Endothelial cell of umbilical vein (primary cell): ENCODE results near the gene STX8. TPM values are rescaled to one million over a fixed set of nuclear protein-coding genes. Genes with fewer than 3 reads are reported as not detected.

Source experiments
- BruUV-seq: library from RNA; stranded (reverse); fragments of 400-500 nt; replicated peaks from 2 replicates; lab custom pipeline; 2021; lab: Mats Ljungman, UMichigan
- CTCF ChIA-PET: fragments of 300-600, 350-600 bp; sonication (Branson Sonifier 250); formaldehyde crosslinking; loops from one replicate; lab custom pipeline; 2021; ENCODE audit warnings: antibody characterized with exemption, inconsistent platforms; lab: Charles Lee
- POLR2A ChIA-PET: fragments of 300-600, 350-600 bp; sonication (Branson Sonifier 250); formaldehyde crosslinking; loops from one replicate; lab custom pipeline; 2021; ENCODE audit warnings: antibody characterized with exemption, inconsistent platforms; lab: Charles Lee
- DNase-seq: peaks from one replicate; pipeline ENCODE4 v3.0.0-alpha.2; 2011; ENCODE audit warnings: low read depth, low spot score
- FAIRE-seq: peaks from 2 replicates; lab custom pipeline; 2011; peaks lifted over from hg19 to GRCh38; lab: Jason Lieb, UNC
- H2AFZ ChIP-seq: 2 replicates; pipeline ENCODE4 v1.6.0; 2012; ENCODE audit warnings: low read depth, low read length, control low read depth, inconsistent platforms
- H3K27ac ChIP-seq: 2 replicates; pipeline ENCODE4 v1.5.1; 2011; ENCODE audit warnings: low read depth, mild to moderate bottlenecking, control low read depth, low read length, moderate library complexity; ENCODE audit not compliant: insufficient read depth
- H3K27me3 ChIP-seq, 2 experiments: 2 replicates each; pipeline versions ENCODE4 v1.6.0 to v1.6.1; 2011; ENCODE audit warnings: low read length in 2 of 2, mixed read lengths in 1 of 2; ENCODE audit not compliant: control insufficient read depth in 2 of 2, insufficient read depth in 2 of 2
- H3K36me3 ChIP-seq, 2 experiments: 2 replicates in 1 of 2; 3 replicates in 1 of 2; pipeline ENCODE4 v1.5.1; 2011; ENCODE audit warnings: low read length in 2 of 2, mild to moderate bottlenecking in 1 of 2, moderate library complexity in 1 of 2; ENCODE audit not compliant: control insufficient read depth in 2 of 2, insufficient read depth in 2 of 2; ENCODE audit errors: extremely low read depth in 1 of 2
- H3K4me1 ChIP-seq: 3 replicates; pipeline ENCODE4 v1.5.1; 2011; ENCODE audit warnings: mild to moderate bottlenecking, low read length; ENCODE audit not compliant: control insufficient read depth, insufficient read depth; ENCODE audit errors: extremely low read depth
- H3K4me2 ChIP-seq: 2 replicates; pipeline ENCODE4 v1.6.1; 2011; ENCODE audit warnings: low read length, control low read depth, mixed read lengths; ENCODE audit not compliant: insufficient read depth
- H3K4me3 ChIP-seq, 3 experiments: fragments of 200-600 bp in 1 of 3; sonication (generic), shearing (Covaris generic) in 1 of 3; replicated peaks in 1 of 3; 2 replicates each; pipeline ENCODE4 v1.5.1; 2011 to 2016; ENCODE audit warnings: control low read depth in 3 of 3, low read length in 3 of 3, mild to moderate bottlenecking in 2 of 3, inconsistent platforms in 1 of 3, low read depth in 1 of 3, moderate library complexity in 1 of 3; ENCODE audit not compliant: insufficient read depth in 1 of 3
- H3K79me2 ChIP-seq: 2 replicates; pipeline ENCODE4 v1.6.0; 2012; ENCODE audit warnings: low read length, inconsistent platforms; ENCODE audit not compliant: control insufficient read depth, insufficient read depth
- H3K9ac ChIP-seq: replicated peaks from 2 replicates; pipeline ENCODE3; 2011; ENCODE audit warnings: low read length, control low read depth; ENCODE audit not compliant: insufficient read depth; ENCODE audit errors: extremely low read depth
- H3K9me1 ChIP-seq: replicated peaks from 3 replicates; pipeline ENCODE4 v1.6.0; 2011; ENCODE audit warnings: mild to moderate bottlenecking, low read length; ENCODE audit not compliant: control insufficient read depth, insufficient read depth; ENCODE audit errors: extremely low read depth
- H3K9me3 ChIP-seq: replicated peaks from 2 replicates; pipeline ENCODE4 v1.5.1; 2012; ENCODE audit warnings: low read length, inconsistent platforms; ENCODE audit not compliant: control insufficient read depth, insufficient read depth
- H4K20me1 ChIP-seq: replicated peaks from 2 replicates; pipeline ENCODE3; 2011; ENCODE audit warnings: mild to moderate bottlenecking, low read length; ENCODE audit not compliant: control insufficient read depth, insufficient read depth; ENCODE audit errors: extremely low read depth
- CTCF ChIP-seq, 2 donors: IDR thresholded peaks; 1 replicate in 1 of 2; 2 replicates in 1 of 2; pipeline ENCODE4 v1.5.1; 2011; ENCODE audit warnings: low read length in 2 of 2, mild to moderate bottlenecking in 2 of 2, moderate library complexity in 2 of 2, control low read depth in 1 of 2, inconsistent platforms in 1 of 2, low read depth in 1 of 2; ENCODE audit not compliant: insufficient read depth in 1 of 2; ENCODE audit errors: extremely low read depth in 1 of 2
- EZH2 ChIP-seq: IDR thresholded peaks from 2 replicates; pipeline ENCODE4 v1.6.1; 2012; ENCODE audit warnings: borderline replicate concordance, low read depth, mild to moderate bottlenecking, moderate library complexity, low read length, inconsistent platforms; ENCODE audit not compliant: severe bottlenecking
- FOS ChIP-seq: IDR thresholded peaks from 2 replicates; pipeline ENCODE4 v1.6.1; 2011; ENCODE audit warnings: mild to moderate bottlenecking, low read length, moderate library complexity, borderline replicate concordance; ENCODE audit not compliant: insufficient read depth
- GATA2 ChIP-seq: IDR thresholded peaks from 2 replicates; pipeline ENCODE4 v1.7.0; 2011; ENCODE audit warnings: low read depth, mild to moderate bottlenecking, moderate library complexity, mixed read lengths, low read length; ENCODE audit not compliant: insufficient read length, insufficient read depth
- JUN ChIP-seq: IDR thresholded peaks from 2 replicates; pipeline ENCODE4 v1.6.1; 2011; ENCODE audit warnings: borderline replicate concordance, low read depth; ENCODE audit not compliant: insufficient read length, insufficient read depth
- MAX ChIP-seq: IDR thresholded peaks from 2 replicates; pipeline ENCODE4 v1.6.1; 2011; ENCODE audit not compliant: insufficient read depth, insufficient read length
- MYC ChIP-seq: IDR thresholded peaks from one replicate; pipeline ENCODE4 v1.6.1; 2011; ENCODE audit warnings: mild to moderate bottlenecking, low read depth, low read length
- POLR2A ChIP-seq: IDR thresholded peaks from 2 replicates; pipeline ENCODE4 v1.6.1; 2012; ENCODE audit warnings: low read depth, mild to moderate bottlenecking, control low read depth, low read length
- POLR2AphosphoS5 ChIP-seq: IDR thresholded peaks from 2 replicates; pipeline ENCODE4 v1.6.1; 2012; ENCODE audit warnings: low read depth, mild to moderate bottlenecking, control low read depth, low read length, moderate library complexity; ENCODE audit not compliant: insufficient read depth
- dilution Hi-C: fragments of 300-500 bp; cut with MboI; formaldehyde crosslinking; loops from one replicate; pipeline ENCODE4 v1.15.0; 2019; ENCODE audit warnings: low sequenced_read_pairs; ENCODE audit not compliant: extremely low pct_ligation_motif_present
- intact Hi-C: fragments of 100-400 bp; cut with micrococcal nuclease; formaldehyde crosslinking; loops from one replicate; pipeline ENCODE4 v1.10.0; 2022
- polyA plus RNA-seq, 4 experiments: library from polyadenylated mRNA; depleted of rRNA in 3 of 4; stranded (reverse) in 3 of 4; unstranded in 1 of 4; fragments of >200 nt; gene quantifications; 2 replicates each; pipeline versions ENCODE4 v1.2.1 to v1.2.3, GENCODE V29; 2011 to 2012; ENCODE audit warnings: missing spikeins in 1 of 4
- total RNA-seq: library from RNA; stranded (reverse); gene quantifications from 2 replicates; pipeline ENCODE4 v1.2.3, GENCODE V29; 2021

The STX8 gene
- total and polyA plus RNA-seq, 2 donors (not counting 3 experiments of a cell fraction or from before 2014, with no cell fraction given), result 25.9 to 67.3 TPM

- no peak overlapping the region for H3K4me2 ChIP-seq
- H3K4me1 ChIP-seq, result no peaks in the 10 kb centered on the region
- H3K79me2 ChIP-seq, result no peaks in the 10 kb centered on the region
- H3K36me3 ChIP-seq, result no peaks in the 10 kb centered on the region
- DNase-seq, result no peak
- no peak for FAIRE-seq
- H3K9me3 ChIP-seq, result no peaks in the 10 kb centered on the region
- no peak overlapping the region for H3K27ac ChIP-seq
- H3K9ac ChIP-seq, result no peak overlapping the region
- H4K20me1 ChIP-seq, result no peaks in the 10 kb centered on the region
- no peak overlapping the region for H2AFZ ChIP-seq
- intact Hi-C loops, result loop anchor here (10.0 kb wide), 1 partner anchor 65 kb away; no protein-coding TSS in a partner anchor
- H3K9me1 ChIP-seq, result no peaks in the 10 kb centered on the region
- ChIA-PET CTCF (no interaction called here), POLR2A (no interaction called here)
- dilution Hi-C loops, result no loop called here
- H3K4me3 ChIP-seq, result no peak overlapping the region
- H3K27me3 ChIP-seq, result no peaks in the 10 kb centered on the region
- BruUV-seq, result no TSS peak
- TF ChIP-seq FOS, result no peak
- TF ChIP-seq POLR2A, result no peak
- no peak for TF ChIP-seq GATA2
- TF ChIP-seq MAX, result no peak
- TF ChIP-seq CTCF (IDR thresholded peaks at IDR 0.05; ENCODE audit: extremely low read depth in 1 of 2, insufficient read depth in 1 of 2, low read depth in 1 of 2, low read length in 2 of 2), result no peak
- no peak for TF ChIP-seq JUN
- no peak for TF ChIP-seq EZH2
- no peak for TF ChIP-seq POLR2AphosphoS5
- TF ChIP-seq MYC, result no peak
Measured at GRCh38 chr17:9209347-9209746, 366.3 kb downstream of the STX8 start.
